ENCODE data around the gene PHLPP2.

PHLPP2 gene

GRCh38 chr16:71722801-71723536, 1.5 kb downstream of the PHLPP2 start:
- TF ChIP-seq CTCF (IDR thresholded peaks at IDR 0.05; ENCODE audit: insufficient read depth, low read depth, low read length, missing control alignments), result no peak
- peak; percentile 79 for DNase-seq (ENCODE audit: low read depth)

GRCh38 chr16:71721066-71721740, 3.3 kb downstream of the PHLPP2 start:
- DNase-seq (ENCODE audit: low read depth), result no peak
- H3K4me3 ChIP-seq (ENCODE audit: low read length), result no peak overlapping the region
- no peak for TF ChIP-seq CTCF (IDR thresholded peaks at IDR 0.05; ENCODE audit: insufficient read depth, low read depth, low read length, missing control alignments)

More at GRCh38 chr16:71722801-71723536, 1.5 kb downstream of the PHLPP2 start:
- H3K4me3 ChIP-seq (ENCODE audit: low read length), result peak overlapping the region; percentile 73

GRCh38 chr16:71712501-71712900, 12.0 kb downstream of the PHLPP2 start:
- no peak for TF ChIP-seq CTCF (IDR thresholded peaks at IDR 0.05; ENCODE audit: insufficient read depth, low read depth, low read length, missing control alignments)
- H3K4me3 ChIP-seq (ENCODE audit: low read length), result no peak overlapping the region
- no peak for DNase-seq (ENCODE audit: low read depth)

GRCh38 chr16:71711789-71712188, 12.7 kb downstream of the PHLPP2 start:
- DNase-seq (ENCODE audit: low read depth), result peak; percentile 19
- no peak for TF ChIP-seq CTCF (IDR thresholded peaks at IDR 0.05; ENCODE audit: insufficient read depth, low read depth, low read length, missing control alignments)
- H3K4me3 ChIP-seq (ENCODE audit: low read length), result no peak overlapping the region

- H3K4me3 ChIP-seq (ENCODE audit: low read length), result no peak overlapping the region
- no peak for TF ChIP-seq CTCF (IDR thresholded peaks at IDR 0.05; ENCODE audit: insufficient read depth, low read depth, low read length, missing control alignments)
- DNase-seq (ENCODE audit: low read depth), result peak; percentile 10
Measured at GRCh38 chr16:71709229-71709781, 15.2 kb downstream of the PHLPP2 start.

GRCh38 chr16:71708696-71709095, 15.8 kb downstream of the PHLPP2 start:
- DNase-seq (ENCODE audit: low read depth), result no peak
- TF ChIP-seq CTCF (IDR thresholded peaks at IDR 0.05; ENCODE audit: insufficient read depth, low read depth, low read length, missing control alignments), result no peak
- H3K4me3 ChIP-seq (ENCODE audit: low read length), result no peak overlapping the region
